NAMALWA (cell line): Measurements from ENCODE around the gene C10orf90.

Experiments used
- DNase-seq: peaks from one replicate; pipeline ENCODE4 v3.0.0-alpha.2; 2015; ENCODE audit warnings: low spot score

The C10orf90 gene

GRCh38 chr10:126632705-126633104 is 37.8 kb downstream of the C10orf90 start:
- no peak for DNase-seq

GRCh38 chr10:126629925-126630624 is 40.4 kb downstream of the C10orf90 start:
- no peak for DNase-seq

- no peak for DNase-seq
These were observed 41.7 kb downstream of the C10orf90 start for GRCh38 chr10:126628746-126629145.

GRCh38 chr10:126621846-126622245 is 48.6 kb downstream of the C10orf90 start:
- no peak for DNase-seq

- no peak for DNase-seq
These were observed 52.0 kb downstream of the C10orf90 start for GRCh38 chr10:126618466-126618865.

GRCh38 chr10:126617733-126618132 is 52.8 kb downstream of the C10orf90 start:
- no peak for DNase-seq

GRCh38 chr10:126617208-126617607 is 53.3 kb downstream of the C10orf90 start:
- no peak for DNase-seq

GRCh38 chr10:126616737-126617136 is 53.8 kb downstream of the C10orf90 start:
- no peak for DNase-seq

- DNase-seq, result no peak
These were observed 59.2 kb downstream of the C10orf90 start for GRCh38 chr10:126611303-126611702.

GRCh38 chr10:126609566-126609965 is 60.9 kb downstream of the C10orf90 start:
- no peak for DNase-seq

- DNase-seq, result no peak
These were observed 70.4 kb downstream of the C10orf90 start for GRCh38 chr10:126599949-126600682.

- DNase-seq, result peak; percentile 51
These were observed 72.5 kb downstream of the C10orf90 start for GRCh38 chr10:126598009-126598408.

GRCh38 chr10:126597211-126597610 is 73.3 kb downstream of the C10orf90 start:
- DNase-seq, result no peak

- no peak for DNase-seq
These were observed 73.9 kb downstream of the C10orf90 start for GRCh38 chr10:126596472-126597016.

GRCh38 chr10:126595160-126595559 is 75.3 kb downstream of the C10orf90 start:
- no peak for DNase-seq

- DNase-seq, result no peak
These were observed 76.4 kb downstream of the C10orf90 start for GRCh38 chr10:126593968-126594701.

GRCh38 chr10:126592901-126593300 is 77.6 kb downstream of the C10orf90 start:
- no peak for DNase-seq

- DNase-seq, result no peak
These were observed 82.5 kb downstream of the C10orf90 start for GRCh38 chr10:126588024-126588423.

GRCh38 chr10:126586878-126587277 is 83.6 kb downstream of the C10orf90 start:
- no peak for DNase-seq

GRCh38 chr10:126586128-126586527 is 84.4 kb downstream of the C10orf90 start:
- DNase-seq, result no peak

GRCh38 chr10:126585249-126586017 is 85.1 kb downstream of the C10orf90 start:
- DNase-seq, result no peak

GRCh38 chr10:126584836-126585235 is 85.7 kb downstream of the C10orf90 start:
- DNase-seq, result no peak
